ENCODE measurements around the gene DCTPP1.

GRCh38 chr16:30429418-30429677 lies 482 bp downstream of the DCTPP1 start:
- TF ChIP-seq EZH2 (IDR thresholded peaks at IDR 0.05; ENCODE audit: borderline replicate concordance, insufficient read depth, low read length, poor library complexity, severe bottlenecking) (no peak), CTCF (IDR thresholded peaks at IDR 0.05; ENCODE audit: poor library complexity, severe bottlenecking) (no peak), TAF1 (IDR thresholded peaks at IDR 0.05; ENCODE audit: low read depth) (no peak), MXI1 (conservative IDR thresholded peaks at IDR 0.05; ENCODE audit: poor library complexity, severe bottlenecking) (no peak), EP300 (conservative IDR thresholded peaks at IDR 0.05; ENCODE audit: poor library complexity, severe bottlenecking) (no peak), POLR2AphosphoS5 (IDR thresholded peaks at IDR 0.05) (no peak), REST (IDR thresholded peaks at IDR 0.05; ENCODE audit: borderline replicate concordance) (no peak), RAD21 (conservative IDR thresholded peaks at IDR 0.05) (no peak)
